SKM-1 treated with dmso at 0.1 percent for 144 hours (cell line): Measurements from ENCODE around the gene SPG21.
A peak's percentile ranks its signal among the peaks of the same experiment; 100 is the strongest.

Experiments used
- DNase-seq: peaks from one replicate; lab custom pipeline; 2025; ENCODE audit not compliant: unreplicated experiment; lab: John Stamatoyannopoulos, UW

SPG21 gene

DNA sequence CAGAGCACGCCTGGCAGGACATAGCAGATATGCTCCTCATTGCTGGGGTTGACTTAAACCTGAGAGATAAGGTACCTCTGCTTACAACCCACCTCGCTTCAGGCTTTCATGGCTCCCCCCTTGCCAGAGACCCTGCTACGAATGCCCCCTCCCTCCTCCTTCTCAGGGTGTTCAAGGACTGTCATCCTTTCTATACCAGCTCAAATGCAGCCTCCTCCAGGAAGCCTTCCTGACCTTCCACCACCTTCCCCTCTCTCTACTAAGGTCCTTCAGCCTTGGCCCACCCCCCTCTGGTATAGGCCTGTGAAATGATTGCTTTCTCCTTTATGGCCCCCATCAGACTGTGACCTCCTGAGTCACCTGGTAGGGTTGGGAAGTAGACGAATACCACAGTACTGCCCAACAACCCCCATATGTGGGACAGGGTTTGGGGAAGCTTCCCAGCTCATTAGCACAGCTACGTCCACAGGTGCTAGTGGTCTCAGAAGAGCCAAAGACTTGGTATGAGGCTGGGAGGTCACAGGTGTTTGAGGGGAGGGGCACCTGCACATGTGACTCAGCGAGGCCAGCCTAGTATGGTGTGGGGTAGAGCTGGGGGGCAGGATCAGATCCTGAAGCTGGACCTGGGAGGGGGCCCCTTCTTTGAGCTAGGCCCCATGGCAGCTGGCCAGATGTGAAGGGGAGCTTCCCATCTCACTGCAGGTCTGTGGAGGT, 46.0 kb downstream of the SPG21 start:
- DNase-seq, result no peak

- no peak for DNase-seq
Measured at GRCh38 chr15:64942356-64942755, 47.4 kb downstream of the SPG21 start.

DNA sequence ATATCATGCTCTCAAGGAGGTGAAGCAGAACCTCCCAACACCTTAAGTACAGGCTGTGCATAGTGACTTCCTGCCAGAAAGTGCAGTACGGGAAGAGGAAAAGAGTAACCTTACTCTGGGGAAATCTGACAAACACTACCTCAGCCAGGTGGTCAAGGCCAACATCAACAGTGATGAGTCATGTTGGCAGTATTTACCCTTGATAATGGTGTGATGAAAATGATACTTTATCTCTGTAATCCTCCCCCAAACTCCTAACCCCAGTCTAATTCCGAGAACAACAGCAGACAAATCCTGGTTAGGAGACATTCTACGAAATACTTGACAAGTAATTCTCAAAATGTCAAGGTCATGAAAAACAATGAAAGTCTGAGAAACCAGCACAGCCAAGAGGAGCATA, 51.5 kb downstream of the SPG21 start:
- no peak for DNase-seq

DNA sequence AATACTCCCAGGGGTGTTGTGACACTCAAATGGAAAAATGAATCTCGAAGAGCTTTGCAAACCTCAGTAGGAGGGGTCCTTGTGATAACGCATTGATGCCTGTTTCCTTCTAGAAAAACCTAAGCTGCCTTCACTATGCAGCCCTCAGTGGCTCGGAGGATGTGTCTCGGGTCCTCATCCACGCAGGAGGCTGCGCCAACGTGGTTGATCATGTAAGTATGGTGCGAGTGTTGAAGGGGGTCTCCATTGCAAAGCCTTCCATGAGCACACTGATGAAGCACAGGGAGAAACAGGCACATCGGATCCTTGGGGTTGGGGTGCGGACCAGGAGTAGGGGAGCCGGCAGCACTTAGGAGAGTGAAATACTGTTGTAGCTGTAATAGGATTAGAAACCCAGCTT, 55.7 kb downstream of the SPG21 start:
- DNase-seq, result no peak

GRCh38 chr15:64931381-64931780, 58.3 kb downstream of the SPG21 start:
- no peak for DNase-seq

DNA sequence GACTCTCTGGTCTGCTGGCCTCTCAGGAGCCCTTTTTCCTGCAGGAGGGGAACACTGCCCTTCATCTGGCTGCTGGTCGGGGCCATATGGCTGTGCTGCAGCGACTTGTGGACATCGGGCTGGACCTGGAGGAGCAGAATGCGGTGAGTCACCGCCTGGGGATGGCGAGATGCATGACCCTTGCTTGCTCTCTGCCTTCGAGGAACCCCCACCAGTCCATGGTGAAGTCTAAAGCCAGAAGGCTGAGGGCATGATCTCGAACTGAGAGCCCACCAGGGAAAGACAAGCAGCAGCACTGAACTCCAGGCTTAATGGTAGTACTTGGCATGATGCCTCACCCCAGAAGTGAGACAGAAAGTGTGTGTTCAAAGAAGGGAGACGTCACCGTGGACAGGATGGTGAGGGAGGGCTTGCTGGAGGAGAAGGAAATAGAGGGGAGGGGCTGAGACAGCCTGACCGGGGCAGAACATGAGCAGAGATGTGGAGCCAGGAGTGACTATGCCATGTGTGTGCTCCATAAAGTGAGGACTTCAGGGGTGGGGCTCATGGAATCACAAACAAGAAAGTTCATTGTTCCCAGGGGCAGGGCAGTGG, 58.8 kb downstream of the SPG21 start:
- DNase-seq, result no peak

- DNase-seq, result no peak
Measured at GRCh38 chr15:64930019-64930652, 59.6 kb downstream of the SPG21 start.

GRCh38 chr15:64928626-64929220, 61.0 kb downstream of the SPG21 start:
- no peak for DNase-seq

DNA sequence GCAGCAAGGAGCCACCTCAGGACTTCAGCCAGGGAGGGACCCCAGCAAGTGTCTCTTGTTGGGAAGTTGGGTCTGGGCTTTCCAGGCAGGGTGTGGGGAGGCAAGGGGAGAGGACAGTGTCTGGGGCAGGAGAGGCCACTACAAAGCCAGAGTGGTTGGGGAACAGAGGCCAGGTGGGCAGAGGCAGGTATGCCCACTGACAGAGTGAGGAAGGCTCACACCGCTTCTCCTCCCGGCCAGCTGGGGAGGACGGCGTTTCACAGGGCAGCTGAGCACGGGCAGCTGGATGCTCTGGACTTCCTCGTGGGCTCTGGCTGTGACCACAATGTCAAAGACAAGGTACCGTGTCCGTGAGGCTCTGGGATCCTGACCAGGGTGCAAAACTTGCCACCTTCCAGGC, 63.1 kb downstream of the SPG21 start:
- DNase-seq, result no peak

- peak; percentile 29 for DNase-seq
Measured at GRCh38 chr15:64925335-64926330, 64.1 kb downstream of the SPG21 start.

GRCh38 chr15:64923546-64923945, 66.2 kb downstream of the SPG21 start:
- no peak for DNase-seq

GRCh38 chr15:64921711-64922110, 68.0 kb downstream of the SPG21 start:
- no peak for DNase-seq

DNA sequence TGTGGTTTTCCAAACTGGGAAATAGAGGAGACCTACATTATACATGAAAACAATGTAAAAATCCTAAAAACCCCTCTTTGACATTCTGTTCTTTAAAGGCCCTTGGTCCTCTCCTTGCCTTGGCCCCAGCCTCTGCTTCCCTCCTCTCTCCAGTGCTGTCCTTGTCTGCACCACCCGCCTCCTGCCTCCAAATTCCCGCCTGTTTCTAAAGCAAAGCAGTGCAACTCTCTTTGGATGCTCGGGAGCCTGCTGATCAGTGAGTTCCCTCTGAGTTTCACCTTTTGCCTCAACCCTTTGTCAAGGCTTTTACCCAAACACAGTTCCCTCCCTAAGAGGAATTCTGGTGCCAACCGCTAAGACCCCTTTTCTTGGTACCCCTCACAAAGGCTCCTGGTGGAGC, 70.0 kb downstream of the SPG21 start:
- no peak for DNase-seq

DNA sequence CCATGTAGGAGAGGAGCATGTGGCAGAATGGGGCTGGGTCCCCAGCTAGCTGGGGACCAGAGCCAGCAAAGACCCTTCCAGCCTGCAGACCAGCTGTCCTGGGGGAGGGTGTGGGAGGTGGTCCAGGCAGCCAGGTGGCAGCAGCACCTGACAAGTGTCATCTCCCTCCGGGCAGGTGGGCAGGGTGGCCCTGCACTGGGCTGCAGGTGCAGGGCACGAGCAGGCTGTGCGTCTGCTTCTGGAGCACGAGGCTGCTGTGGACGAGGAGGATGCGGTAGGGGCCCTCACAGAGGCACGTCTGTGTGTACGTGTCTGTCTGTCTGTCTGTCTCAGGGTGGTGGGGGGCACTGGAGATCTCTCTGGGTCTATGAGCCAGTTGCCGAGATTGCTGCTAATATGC, 72.5 kb downstream of the SPG21 start:
- no peak for DNase-seq

GRCh38 chr15:64916365-64916764, 73.3 kb downstream of the SPG21 start:
- DNase-seq, result no peak

- DNase-seq, result no peak
Measured at GRCh38 chr15:64915518-64916227, 74.0 kb downstream of the SPG21 start.
